GM19023 (cell line): ENCODE results near the gene PHF21A.

Experiments
- ATAC-seq: cut with Tn5 transposase; IDR thresholded peaks from one replicate; pipeline ENCODE4 v1.9.1; 2021; ENCODE audit warnings: mild to moderate bottlenecking, moderate library complexity; ENCODE audit not compliant: unreplicated experiment

PHF21A gene

DNA sequence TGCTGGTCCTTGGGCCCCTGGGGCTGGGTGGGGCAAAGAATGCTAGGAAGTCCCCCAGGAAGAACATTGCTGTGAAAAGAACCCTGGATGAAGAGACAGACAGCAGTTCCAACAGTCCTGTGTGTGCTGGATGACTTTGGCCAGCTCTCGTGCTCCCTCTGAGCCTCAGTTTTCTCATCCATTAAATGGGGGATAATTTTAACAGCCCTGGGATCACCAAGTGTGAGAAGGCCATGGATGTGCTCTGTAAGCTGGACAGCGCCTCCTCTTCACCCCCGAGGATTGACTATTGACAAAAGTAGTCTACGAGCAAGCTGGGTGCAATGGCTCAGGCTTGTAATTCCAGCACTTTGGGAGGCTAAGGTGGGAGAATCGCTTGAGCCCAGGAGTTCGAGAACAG lies 196.3 kb downstream of the PHF21A start:
- ATAC-seq = no peak

DNA sequence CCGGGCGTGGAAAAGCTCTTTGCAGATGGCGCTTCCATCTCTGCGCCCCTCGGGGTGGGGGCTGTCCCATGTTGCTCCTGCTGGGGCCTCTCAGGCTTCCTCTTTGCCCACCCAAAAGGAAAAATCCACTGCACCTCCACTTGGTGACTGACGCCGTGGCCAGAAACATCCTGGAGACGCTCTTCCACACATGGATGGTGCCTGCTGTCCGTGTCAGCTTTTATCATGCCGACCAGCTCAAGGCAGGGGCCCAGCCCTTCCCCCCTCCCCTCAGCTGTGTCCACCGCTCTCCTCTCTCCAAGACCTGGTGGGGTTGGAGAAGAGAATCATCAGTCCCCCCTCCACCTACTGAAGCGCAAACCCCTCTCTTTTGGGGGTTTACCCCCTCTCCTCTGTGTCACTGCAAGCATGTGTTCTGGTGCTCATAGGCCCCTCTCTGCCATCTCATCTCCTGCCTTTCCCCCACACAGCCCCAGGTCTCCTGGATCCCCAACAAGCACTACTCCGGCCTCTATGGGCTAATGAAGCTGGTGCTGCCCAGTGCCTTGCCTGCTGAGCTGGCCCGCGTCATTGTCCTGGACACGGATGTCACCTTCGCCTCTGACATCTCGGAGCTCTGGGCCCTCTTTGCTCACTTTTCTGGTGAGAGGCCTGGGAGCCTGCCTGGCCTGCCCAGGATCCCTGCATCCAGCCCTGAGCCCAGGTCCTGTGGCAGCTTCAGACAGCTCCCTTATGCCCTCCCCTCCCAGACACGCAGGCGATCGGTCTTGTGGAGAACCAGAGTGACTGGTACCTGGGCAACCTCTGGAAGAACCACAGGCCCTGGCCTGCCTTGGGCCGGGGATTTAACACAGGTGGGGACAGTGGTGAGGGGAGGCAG lies 197.0 kb downstream of the PHF21A start:
- no peak for ATAC-seq

DNA sequence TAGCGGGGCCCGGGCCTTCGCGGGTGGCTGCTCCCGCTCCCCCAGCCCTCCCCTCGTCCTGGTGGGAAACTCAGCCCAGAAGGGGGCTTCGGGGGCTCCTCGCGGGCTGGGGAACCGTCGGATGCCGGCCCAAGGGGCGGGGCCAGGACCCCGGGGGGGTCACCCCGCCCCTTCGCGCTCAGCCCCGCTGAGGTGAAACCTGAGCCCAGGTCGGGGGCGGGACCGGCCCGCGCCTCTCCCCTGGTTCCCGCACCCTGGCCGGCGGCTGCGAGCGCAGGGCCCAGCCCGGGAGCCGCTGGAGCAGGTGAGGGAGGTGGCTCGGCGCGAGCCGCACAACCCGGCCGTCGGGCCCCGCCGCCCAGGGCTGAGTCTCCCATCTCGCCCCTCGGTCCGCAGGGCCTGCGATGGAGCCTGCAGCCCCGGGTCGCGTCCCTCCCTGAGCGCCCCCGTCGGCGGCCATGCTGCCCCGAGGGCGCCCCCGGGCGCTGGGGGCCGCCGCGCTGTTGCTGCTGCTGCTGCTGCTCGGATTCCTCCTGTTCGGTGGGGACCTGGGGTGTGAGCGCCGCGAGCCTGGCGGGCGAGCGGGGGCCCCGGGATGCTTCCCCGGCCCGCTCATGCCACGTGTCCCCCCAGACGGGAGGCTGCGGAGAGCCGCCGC lies 198.7 kb downstream of the PHF21A start, which contains the start of gene LARGE2:
Gene LARGE2 (plus strand): TSS at position 232 of the 658 bp plus-strand sequence. CDS start 227 bp downstream, at position 459.
- no peak for ATAC-seq

DNA sequence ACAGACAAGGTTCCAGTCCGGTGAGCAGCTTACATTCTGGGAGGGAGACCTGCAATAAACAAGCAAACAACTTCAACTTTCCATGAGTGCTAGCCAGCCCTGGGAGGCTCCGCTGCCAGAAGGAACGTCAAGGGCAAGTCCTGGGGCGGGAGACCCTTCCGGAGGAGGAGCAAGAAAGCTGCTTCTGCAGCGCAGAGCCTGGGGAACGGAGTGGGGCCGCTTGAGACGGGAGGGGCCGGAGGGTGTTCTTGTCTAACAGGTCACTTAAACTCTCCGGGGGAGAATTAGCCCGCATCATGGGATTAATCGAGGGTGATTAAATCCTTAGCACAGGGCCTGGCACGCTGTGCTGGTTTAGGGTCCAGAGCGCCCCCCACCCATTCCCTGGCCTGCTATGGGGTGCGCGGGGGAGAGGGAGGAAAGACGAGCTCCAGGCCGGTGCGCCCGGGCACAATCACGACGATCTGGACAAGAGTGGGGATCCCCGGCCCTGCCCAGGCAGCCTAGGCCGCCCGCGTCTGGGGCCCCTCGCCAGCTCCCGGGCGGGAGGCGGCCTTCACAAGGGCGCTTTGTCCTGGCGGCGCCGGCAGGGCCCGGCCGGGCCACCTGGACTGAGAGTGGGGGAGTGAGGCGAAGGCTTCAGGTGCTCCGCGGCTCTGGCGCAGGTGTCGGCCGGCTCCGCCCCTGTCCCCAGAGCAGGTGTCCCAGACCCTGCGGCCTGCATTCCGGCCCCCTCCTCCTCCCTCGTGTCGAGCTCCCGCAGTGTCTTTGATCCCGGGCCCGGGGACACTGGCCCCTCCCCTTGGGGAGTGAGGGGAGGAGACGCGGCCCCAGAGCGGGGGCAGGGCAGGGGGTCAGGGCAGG lies 199.5 kb downstream of the PHF21A start:
- ATAC-seq = no peak

DNA sequence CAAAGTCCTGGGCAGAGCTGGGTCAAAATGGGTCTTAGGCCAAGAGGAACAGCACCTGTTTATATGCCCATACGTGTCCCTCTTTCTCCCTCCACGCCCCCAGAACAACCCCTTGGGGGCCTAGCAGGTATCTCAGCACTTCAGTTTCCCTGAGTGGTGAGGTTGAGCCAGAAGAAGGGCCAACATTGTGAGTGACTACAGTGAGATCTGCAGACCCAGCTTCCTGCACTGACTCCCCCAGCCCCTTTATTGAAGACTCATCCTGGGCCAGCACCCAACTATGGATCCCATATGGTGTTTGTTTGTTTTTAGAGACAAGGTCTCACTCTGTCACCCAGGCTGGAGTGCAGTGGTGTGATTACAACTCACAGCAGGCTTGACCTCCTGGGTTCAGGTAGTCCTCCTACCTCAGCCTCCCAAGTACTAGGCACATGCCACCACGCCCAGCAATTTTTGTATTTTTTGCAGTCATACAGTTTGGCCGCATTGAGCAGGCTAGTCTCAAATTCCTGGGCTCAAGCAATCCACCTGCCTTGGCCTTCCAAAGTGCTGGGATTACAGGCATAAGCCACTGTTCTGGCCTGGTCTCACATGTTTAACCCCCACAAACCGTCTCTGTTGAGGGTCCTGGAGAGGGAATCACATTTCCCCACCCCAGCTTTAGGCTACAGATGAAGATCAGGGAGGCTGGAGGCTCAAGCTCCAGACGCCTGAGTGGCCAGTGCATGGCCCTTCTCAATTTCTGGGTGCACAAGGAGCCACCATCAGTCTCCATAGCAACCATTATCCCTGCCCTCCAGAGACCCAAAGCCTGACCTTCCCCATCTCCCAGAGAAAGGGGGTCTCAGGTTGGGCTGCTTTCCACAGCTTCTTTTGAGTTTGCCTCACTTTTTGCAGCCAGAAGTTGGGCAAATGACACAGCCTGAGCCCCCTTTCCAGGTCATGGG lies 200.4 kb downstream of the PHF21A start:
- no peak for ATAC-seq

DNA sequence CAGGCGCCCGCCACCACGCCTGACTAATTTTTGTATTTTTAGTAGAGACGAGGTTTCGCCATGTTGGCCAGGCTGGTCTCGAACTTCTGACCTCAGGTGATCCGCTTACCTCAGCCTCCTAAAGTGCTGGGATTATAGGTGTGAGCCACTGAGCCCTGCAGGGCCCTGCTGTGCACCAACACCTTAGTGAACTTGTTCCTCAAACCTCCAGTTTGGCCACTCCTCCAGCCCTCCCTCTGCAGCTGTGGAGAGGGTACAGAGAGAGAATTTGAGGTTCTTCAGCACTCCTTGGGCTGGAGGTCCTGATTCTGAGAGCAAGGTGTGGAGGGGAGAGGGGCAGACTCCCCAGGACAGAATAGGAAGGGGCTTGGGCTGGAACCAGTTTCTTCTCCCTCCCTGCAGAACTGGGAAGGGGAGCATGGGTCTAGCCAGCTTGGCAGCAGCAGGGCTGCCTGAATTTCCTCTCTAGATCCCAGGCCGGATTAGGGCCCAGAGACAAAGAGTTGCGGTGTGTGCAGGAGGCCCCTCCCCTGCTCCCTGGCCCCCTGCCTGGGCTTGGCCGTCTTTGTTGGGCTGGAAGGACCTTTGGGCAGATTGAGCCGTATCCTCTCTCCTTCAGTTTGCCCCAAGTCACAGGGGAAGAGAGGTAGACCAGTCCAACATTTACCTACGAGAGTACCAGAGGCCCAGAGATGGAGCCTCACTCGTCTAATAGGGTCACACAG lies 201.3 kb downstream of the PHF21A start:
- ATAC-seq = no peak

DNA sequence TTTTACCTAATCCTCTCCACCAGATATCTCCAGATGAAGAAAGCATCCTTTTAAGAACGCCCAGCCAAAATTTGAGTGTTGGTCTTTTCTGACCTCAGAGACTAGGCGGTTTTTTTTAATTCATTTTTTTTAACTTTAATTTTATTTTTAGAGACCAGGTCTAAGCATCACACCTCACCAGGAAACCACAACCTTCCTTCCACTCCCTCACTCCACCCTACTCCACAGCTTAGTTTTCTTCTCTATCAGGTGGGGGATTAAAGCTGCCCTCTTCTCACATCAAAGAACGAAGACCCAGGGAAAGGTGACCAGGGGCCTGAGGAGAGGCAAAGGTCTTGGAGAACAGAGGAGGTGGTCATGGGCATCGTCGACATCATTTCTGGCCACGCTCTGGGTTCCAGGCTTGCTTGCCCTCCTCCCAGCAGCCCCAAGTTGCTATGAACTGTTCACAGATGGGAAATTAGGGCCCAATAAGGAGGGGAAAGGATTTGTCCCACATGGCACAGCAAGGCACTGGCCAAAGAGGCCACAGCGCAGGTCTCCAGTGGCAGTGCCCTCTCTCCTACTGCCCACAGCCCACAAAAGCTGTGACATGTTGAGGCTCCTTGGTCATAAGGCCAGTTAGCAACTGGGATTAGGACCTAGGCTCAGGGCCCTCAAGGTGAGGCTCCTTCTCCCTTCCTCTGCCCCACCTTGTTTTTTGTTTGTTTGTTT lies 202.1 kb downstream of the PHF21A start:
- no peak for ATAC-seq

DNA sequence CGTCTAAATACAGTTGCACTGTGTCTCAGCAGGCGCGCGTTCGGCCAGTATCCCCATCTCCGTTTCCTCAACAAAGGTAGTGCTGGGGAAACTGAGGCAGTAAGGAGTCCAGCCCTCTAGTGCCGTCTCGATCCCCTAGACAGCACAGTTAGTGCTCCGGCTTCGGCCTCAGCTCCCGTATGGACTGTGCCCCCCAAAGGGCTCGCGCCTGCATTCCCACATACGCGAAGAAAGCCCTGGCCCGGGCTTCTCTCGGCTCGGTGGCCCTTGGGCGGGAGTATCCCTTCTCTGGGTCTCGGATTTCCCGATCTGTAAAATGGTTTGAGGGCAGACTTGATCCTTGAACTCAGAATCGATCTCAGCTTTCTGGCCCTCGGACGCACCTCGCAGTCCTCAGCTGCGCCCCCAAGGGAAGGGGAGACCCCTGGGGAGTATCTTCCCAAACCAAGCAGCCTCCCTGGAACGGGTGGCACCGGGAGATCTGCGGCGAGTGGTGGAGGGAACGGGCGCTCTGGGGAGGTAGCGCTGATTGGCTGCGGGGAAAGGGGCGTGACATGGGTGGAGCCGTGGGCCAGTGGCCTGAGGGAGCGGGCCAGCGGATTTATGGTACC lies 202.8 kb downstream of the PHF21A start:
- ATAC-seq = peak; percentile 43

DNA sequence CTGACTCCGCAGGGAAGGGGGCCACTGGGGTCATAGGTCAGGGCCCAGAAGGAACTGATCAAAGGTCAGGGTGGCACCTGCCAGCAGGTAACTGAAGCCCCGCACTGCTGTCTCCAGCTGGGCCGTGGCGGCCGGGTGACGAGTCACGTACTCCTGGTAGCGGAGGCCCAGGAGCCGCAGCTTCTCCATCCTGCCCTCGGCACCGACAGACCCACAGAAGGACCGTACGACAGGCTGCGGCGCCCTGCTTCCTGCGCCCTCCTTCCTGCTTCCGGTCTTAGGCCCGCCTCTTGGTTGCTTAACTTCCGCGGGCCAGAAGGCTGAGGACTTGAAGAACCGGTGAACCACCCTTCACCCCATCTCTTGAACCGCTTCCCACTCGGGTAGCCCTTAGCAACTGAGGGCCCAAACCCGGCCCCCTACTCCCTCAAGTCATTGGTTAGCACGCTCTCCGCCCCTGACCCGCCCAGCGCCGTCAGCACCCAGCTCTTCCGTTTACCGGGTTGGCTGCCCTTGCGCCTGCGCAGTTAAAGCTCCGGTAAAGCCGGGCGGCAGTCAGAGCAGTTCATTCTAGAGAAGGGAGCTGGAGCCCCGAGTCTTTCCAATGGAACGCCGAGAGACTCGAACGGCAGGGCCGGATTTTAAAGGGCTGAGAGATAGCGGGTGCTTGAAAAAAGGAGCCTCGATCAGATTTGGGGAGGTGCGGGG lies 203.5 kb downstream of the PHF21A start, which contains the start of gene PEX16:
Gene PEX16 (minus strand): TSS at position 255 of the 708 bp plus-strand sequence. CDS start 66 bp downstream, at position 189.
- ATAC-seq = peak; percentile 89

DNA sequence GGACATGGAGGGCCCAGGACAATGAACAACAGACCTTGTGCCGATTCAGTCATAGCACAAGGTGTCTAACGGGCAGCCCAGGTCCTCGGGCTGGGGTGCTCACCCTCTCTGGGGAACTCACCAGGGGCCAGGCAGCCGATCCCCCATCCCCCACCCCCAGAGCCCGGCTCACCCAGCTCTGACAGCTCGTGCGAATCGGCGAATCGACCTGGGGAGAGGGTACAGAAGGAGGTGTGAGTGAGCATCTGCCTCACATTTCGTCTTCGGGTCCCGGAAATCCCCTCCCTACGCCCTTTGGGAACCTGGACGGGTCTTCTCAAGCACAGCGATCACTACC lies 204.0 kb downstream of the PHF21A start:
- peak; percentile 1 for ATAC-seq

DNA sequence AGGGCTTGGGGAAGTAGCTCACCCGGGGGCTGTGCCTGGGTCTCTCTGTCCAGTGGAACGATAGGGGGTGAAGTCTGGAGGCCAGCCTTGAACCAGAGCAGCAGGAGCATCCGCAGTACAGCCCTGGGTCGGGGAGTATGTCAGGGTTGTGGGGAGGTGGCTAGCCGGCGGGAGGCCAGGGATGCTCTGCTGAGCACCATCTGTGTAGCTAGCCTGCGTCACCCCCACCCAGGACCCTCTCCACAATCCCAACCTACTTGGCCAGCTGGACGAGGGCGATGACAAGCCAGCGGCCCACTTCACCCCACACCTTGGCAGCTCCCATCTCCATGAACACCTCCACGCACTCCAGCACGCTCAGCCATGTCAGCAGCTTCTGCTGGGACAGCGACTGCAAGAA lies 205.8 kb downstream of the PHF21A start:
- no peak for ATAC-seq

DNA sequence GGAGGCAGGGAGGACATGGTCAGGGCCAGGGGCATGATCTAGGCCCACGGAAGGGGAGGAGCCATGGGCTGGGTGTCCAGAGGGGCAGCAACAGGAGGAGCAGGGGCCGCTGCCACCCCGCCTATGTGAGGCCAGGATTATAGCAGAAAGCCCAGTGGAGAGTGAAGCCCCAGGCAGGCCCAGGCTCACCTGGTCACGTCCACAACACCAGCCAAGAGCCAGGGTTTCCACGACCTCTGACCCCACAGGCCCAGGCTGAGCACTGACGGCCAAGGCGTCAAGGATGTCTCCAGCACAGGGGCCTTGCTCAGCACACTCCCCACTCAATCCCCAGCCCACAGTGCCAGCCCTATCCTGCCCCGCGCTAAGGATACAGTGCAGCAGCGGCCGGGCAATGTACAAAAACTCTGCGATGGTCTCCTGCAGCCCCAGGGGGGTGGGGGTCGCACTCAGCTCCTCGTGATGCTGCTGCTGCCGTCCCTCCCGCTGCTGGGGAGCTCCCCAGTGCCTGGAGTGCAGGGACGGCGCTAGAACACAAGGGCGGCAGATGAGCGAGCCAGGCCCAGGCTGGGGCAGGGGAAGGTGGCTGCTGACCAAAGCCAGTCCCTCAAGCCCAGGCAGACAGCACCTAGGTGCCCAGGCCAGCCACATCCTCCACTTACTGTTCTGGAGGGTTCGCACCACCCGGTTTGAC lies 207.2 kb downstream of the PHF21A start:
- no peak for ATAC-seq

DNA sequence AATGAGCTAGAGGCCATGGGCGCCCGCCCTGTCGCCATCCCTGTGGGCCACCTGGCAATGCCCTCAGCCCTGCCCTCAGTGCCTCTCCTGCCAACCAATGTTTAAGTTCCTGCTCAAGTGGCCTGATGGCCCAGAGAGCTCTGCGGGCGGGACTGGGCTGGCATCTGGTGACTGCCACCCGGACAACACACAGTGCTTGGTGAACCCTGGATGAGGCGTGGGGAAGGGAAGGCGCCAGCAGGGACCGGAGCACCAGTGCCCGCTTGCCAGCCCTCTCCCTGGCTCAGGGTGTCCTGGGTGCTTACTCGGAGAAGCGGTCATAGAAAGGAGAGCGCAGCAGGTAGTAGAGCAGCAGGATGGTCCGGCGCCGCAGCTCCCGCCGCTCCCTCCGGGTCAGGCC lies 207.7 kb downstream of the PHF21A start:
- ATAC-seq = no peak

DNA sequence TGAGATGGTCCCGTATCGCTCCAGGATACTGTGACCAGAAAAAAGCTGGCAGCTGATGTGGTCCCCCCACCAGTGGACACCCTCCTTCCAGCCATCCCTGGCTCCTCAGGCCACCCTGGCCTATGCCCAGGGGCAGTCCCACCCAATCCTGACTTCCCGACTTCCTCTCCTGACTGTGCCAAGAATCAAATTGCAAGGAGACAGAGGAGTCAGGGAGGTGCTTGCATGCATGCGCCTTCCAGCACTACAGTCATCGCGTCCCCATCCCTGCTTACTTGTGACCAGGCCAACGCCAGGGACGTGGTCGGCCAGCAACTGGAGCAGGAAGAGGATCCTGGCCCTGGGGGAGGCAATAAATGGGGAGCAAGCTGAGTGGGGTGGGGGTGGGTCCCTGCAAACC lies 210.6 kb downstream of the PHF21A start:
- ATAC-seq = no peak

DNA sequence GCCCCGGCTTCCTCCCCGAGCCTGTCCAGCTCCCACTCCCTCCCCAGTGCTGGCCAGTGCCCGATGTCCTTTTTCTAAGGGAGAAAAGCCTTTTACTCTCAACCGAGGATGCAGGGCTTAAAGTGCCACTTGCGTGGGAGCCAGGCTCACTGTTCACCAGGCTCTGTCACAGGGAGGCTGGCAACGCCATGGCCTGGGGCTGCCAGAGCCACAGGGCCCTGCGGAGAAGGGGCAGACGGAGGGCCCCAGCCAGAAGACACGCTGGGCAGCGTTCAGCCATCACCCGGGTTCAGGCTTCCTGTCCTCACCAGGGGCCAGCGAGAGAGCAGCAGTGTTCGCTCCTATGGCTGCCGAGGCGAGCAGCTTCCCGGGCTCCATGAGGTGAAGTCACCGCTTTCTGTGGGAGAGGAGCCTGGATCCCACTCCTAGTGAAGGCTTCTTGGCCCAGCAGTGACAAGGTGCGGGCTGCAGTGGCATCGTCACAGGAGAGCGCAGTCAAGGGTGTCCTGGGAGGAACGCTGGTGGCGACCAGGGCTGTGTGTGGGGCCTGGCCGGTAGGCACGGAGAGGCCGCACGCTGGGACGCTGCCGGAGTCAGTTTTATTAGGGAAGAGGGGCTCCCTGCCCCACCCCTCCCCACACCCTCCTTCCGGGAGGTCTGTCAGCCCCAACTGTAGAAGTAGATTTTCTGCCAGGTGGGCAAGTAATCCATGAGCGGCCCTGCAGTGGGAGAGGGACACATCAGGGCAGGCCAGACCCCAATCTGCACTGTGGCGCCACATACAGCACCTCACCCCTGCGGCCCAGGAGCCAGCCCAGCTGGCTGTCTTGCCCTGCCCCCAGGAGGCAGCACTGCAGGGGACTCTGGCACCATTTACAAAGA lies 211.4 kb downstream of the PHF21A start:
- no peak for ATAC-seq

DNA sequence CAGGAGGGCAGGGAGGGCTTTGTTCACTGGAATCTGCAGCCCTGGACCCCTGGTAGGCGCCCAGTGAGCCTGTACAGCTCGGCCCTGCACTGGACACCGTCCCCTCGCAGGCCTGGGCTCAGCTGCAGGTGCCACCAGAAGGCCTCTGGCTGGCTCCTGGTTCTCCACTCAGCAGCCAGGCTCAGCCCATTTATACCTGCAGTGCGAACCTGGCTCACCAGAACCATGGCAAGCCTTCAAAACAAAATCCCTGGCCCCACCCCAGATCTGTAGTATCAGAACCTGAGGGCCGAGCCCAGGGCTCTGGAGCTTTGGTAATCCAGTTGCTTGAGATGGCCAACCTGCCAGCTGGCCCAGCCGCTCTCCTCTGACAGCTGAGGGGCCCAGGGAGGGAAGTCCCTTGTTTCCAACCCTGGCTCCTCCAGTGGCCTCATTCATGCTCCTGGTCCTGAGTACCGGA lies 213.3 kb downstream of the PHF21A start:
- ATAC-seq = no peak
